Measurements from ENCODE around the gene BTRC. TPM values are rescaled to one million over a fixed set of nuclear protein-coding genes. Genes with fewer than 3 reads are reported as not detected.

BTRC gene
- total RNA-seq, 2 donors from 2014 or later = 19.8 to 22.4 TPM

DNA sequence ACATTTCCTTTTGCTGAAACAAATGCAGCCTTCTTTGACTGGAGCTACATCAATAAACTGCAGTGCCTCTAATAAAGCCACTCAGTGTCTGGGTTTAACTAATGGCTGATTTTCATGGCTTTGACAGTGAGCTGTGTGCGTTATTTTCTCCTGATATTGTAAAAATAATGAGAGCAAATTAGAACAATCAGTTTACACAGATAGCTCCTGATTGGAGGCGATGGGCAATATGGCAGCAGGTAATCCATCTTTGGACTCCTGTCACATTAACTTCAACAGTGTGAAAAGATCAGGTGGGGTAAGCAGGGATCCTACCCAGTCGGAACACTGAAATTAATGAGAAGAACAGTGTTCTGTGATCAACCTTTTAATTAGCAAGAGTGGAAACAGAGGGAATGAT is 133.4 kb downstream of the BTRC start:
- H3K9me3 ChIP-seq = no peaks in the 10 kb centered on the region
- H3K4me3 ChIP-seq = no peak overlapping the region
- H3K4me1 ChIP-seq = no peaks in the 10 kb centered on the region
- H3K27ac ChIP-seq = no peak overlapping the region
- DNase-seq (ENCODE audit: low spot score) = no peak
- TF ChIP-seq, protein P1, sequence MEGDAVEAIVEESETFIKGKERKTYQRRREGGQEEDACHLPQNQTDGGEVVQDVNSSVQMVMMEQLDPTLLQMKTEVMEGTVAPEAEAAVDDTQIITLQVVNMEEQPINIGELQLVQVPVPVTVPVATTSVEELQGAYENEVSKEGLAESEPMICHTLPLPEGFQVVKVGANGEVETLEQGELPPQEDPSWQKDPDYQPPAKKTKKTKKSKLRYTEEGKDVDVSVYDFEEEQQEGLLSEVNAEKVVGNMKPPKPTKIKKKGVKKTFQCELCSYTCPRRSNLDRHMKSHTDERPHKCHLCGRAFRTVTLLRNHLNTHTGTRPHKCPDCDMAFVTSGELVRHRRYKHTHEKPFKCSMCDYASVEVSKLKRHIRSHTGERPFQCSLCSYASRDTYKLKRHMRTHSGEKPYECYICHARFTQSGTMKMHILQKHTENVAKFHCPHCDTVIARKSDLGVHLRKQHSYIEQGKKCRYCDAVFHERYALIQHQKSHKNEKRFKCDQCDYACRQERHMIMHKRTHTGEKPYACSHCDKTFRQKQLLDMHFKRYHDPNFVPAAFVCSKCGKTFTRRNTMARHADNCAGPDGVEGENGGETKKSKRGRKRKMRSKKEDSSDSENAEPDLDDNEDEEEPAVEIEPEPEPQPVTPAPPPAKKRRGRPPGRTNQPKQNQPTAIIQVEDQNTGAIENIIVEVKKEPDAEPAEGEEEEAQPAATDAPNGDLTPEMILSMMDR (IDR thresholded peaks at IDR 0.05) = no peak
- no peaks in the 10 kb centered on the region for H3K27me3 ChIP-seq
- no peaks in the 10 kb centered on the region for H3K36me3 ChIP-seq

DNA sequence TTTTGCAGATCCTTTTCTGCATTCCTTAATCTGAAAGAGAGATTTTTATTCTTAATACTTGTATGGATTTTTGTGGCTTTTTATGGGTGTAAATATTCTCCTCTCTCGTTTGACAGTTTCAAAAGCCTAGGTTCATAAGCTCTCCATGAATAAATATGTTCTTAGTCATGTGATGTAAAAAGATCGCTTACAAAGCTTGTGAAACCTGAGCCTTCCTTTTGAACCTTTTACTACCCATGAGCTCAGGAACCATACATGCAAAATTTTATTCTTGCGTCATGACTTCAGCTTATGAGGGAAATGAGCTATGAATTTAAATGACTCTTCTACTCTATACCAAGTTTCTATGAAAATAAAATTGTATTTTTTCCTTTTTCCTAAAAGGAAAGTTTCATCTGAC is 135.4 kb downstream of the BTRC start:
- no peak overlapping the region for H3K27ac ChIP-seq

DNA sequence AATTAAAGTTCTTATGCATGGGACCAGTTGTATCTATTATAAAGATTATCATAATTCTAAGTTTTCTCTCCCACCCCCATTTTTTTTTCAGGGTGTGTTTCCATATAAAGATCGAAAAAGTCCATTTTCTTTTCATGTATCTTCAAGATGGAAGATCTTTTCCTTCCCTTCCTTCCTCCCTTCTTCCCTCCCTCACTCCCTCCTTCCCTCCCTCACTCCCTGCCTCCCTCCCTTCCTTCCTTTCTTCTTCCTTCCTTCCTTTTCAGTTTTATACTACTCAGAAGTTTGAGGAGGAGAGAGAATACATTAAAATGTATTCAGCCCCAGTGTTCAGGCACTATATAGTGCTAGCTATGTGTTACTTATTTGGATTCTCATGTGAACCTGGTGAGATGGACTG is 136.1 kb downstream of the BTRC start:
- no peak for DNase-seq (ENCODE audit: low spot score)
- TF ChIP-seq, protein P1 (IDR thresholded peaks at IDR 0.05) = no peak
- no peaks in the 10 kb centered on the region for H3K9me3 ChIP-seq
- H3K36me3 ChIP-seq = no peaks in the 10 kb centered on the region
- no peak overlapping the region for H3K4me3 ChIP-seq
- H3K27ac ChIP-seq = no peak overlapping the region
- no peaks in the 10 kb centered on the region for H3K4me1 ChIP-seq
- H3K27me3 ChIP-seq = no peaks in the 10 kb centered on the region

More for the DNA sequence above, 135.4 kb downstream of the BTRC start:
- Histone ChIP-seq H3K9me3 (no peaks in the 10 kb centered on the region), H3K27me3 (no peaks in the 10 kb centered on the region), H3K4me3 (no peak overlapping the region), H3K36me3 (no peaks in the 10 kb centered on the region), H3K4me1 (no peaks in the 10 kb centered on the region)
- TF ChIP-seq, protein P1 (IDR thresholded peaks at IDR 0.05) = no peak
- DNase-seq (ENCODE audit: low spot score) = no peak

DNA sequence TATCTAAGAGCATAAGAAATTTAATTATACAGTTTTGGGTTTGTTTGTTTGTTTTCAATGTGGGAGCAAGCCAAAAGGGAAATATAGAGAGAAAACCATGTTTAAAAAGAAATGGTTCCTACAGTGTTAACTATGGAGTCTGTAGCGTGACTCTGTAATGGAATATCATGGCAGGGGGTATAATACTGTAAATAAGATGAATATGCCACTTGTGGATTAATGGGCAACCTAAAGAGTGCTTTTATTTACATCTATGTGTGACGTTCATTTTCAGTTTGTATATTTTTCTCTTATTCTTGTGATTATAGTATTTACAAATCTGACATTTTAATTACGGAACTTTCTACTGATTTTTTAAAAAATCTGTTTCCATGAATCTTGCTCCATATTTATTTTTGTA is 138.2 kb downstream of the BTRC start:
- no peak overlapping the region for H3K27ac ChIP-seq
- no peaks in the 10 kb centered on the region for H3K36me3 ChIP-seq
- TF ChIP-seq, protein P1 (IDR thresholded peaks at IDR 0.05) = no peak
- H3K4me1 ChIP-seq = no peaks in the 10 kb centered on the region
- DNase-seq (ENCODE audit: low spot score) = no peak
- H3K27me3 ChIP-seq = no peaks in the 10 kb centered on the region
- H3K4me3 ChIP-seq = no peak overlapping the region
- no peaks in the 10 kb centered on the region for H3K9me3 ChIP-seq

DNA sequence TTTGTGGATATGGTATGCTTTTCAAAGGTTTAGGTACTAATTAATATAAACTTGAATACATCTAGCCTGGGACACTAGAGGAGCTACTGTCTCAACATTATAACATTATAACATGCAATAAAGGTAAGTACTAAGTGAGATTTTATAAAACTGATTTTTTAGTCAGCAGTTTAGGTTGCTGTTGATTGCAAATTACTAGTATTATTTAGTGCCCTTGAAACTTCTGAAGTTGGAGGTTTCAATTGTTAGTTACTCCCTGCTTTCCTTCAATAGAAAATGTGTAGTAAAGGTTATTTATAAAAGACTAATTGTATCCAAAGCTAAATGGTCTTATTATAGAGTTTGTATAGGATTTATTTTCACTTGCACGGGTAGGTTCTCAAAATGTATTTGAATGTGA is 138.8 kb downstream of the BTRC start:
- Histone ChIP-seq H3K4me3 (no peak overlapping the region), H3K36me3 (no peaks in the 10 kb centered on the region), H3K27me3 (no peaks in the 10 kb centered on the region), H3K27ac (no peak overlapping the region), H3K9me3 (no peaks in the 10 kb centered on the region), H3K4me1 (no peaks in the 10 kb centered on the region)
- DNase-seq (ENCODE audit: low spot score) = no peak
- TF ChIP-seq, protein P1 (IDR thresholded peaks at IDR 0.05) = no peak

DNA sequence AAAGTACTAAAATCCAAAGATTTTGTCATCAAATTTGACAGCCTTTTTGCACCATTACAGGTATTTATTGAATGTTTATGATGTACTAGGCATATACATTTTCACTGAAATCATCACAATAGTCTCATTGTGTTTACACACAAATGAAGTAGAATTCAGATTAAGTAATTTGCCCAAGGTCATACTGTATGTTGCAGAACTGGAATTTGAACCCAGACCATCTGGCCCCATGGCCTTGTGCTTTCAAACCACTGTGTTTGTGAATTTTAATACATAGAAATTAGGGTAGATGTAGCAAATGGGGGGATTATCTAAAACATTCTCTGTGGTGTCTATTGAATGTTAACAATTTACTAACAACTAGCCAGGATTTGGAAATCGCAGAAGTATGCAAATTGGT is 139.3 kb downstream of the BTRC start:
- Histone ChIP-seq H3K4me1 (no peaks in the 10 kb centered on the region), H3K27me3 (no peaks in the 10 kb centered on the region), H3K4me3 (no peak overlapping the region), H3K27ac (no peak overlapping the region), H3K9me3 (no peaks in the 10 kb centered on the region), H3K36me3 (no peaks in the 10 kb centered on the region)
- TF ChIP-seq, protein P1 (IDR thresholded peaks at IDR 0.05) = no peak
- no peak for DNase-seq (ENCODE audit: low spot score)
